ENCODE results near the gene PRPF6.
A peak's percentile ranks its signal among the peaks of the same experiment; 100 is the strongest.

PRPF6 gene

GRCh38 chr20:64067005-64067632 lies 86.2 kb downstream of the PRPF6 start:
- H3K9me3 ChIP-seq (ENCODE audit: control extremely low read depth in 1 of 5, control insufficient read depth in 4 of 5, insufficient read depth in 2 of 5, low read depth in 1 of 5, low read length in 4 of 5): no peaks in the 10 kb centered on the region
- peaks cover 2 to 83% (median 80%) of the 10 kb centered on the region in 4 experiments for H3K4me1 ChIP-seq (ENCODE audit: control extremely low read depth in 1 of 4, control insufficient read depth in 4 of 4, insufficient read depth in 4 of 4, low read length in 3 of 4)
- no peak overlapping the region for H3K4me3 ChIP-seq (ENCODE audit: control insufficient read depth in 1 of 7, extremely low read depth in 1 of 7, insufficient read depth in 4 of 7, low read depth in 2 of 7, low read length in 6 of 7)
- H3K27me3 ChIP-seq (replicated peaks in 2 of 5; ENCODE audit: control insufficient read depth in 4 of 5, insufficient read depth in 5 of 5, low read length in 4 of 5): no peaks in the 10 kb centered on the region
- peaks cover 0 to 11% (median 6%) of the 10 kb centered on the region in 4 experiments for H3K36me3 ChIP-seq (ENCODE audit: control insufficient read depth in 4 of 4, insufficient read depth in 4 of 4, low read length in 3 of 4)
- ChIA-PET POLR2A (interaction anchor here (0.9 kb wide), 1 partner anchor 11 kb away, joined by 3 read pairs; no protein-coding TSS in a partner anchor), CTCF (interaction anchor here (1.2 to 3.5 kb wide), 3 partner anchors 11 to 29 kb away, joined by 4 to 43 read pairs (median 4); partner anchors contain the start of genes OPRL1 and RGS19)
- 100% methylated on average over 3 of the region's 6 CpGs for WGBS (ENCODE audit: insufficient coverage)
- no peak overlapping the region for H3K27ac ChIP-seq (ENCODE audit: insufficient read depth in 1 of 2, low read depth in 1 of 2, low read length in 2 of 2, poor library complexity in 1 of 2, severe bottlenecking in 2 of 2)
- no peak for DNase-seq

GRCh38 chr20:64067733-64068307 lies 86.9 kb downstream of the PRPF6 start:
- no peaks in the 10 kb centered on the region for H3K9me3 ChIP-seq (ENCODE audit: control extremely low read depth in 1 of 5, control insufficient read depth in 4 of 5, insufficient read depth in 2 of 5, low read depth in 1 of 5, low read length in 4 of 5)
- H3K27me3 ChIP-seq (replicated peaks in 2 of 5; ENCODE audit: control insufficient read depth in 4 of 5, insufficient read depth in 5 of 5, low read length in 4 of 5): no peaks in the 10 kb centered on the region
- POLR2A ChIA-PET: interaction anchor here (0.9 kb wide), 1 partner anchor 10 kb away, joined by 3 read pairs; no protein-coding TSS in a partner anchor
- no peak for DNase-seq
- 68% methylated on average over 12 of the region's 12 CpGs for WGBS (ENCODE audit: insufficient coverage)
- H3K27ac ChIP-seq (ENCODE audit: insufficient read depth in 1 of 2, low read depth in 1 of 2, low read length in 2 of 2, poor library complexity in 1 of 2, severe bottlenecking in 2 of 2): no peak overlapping the region
- CTCF ChIA-PET: interaction anchor here (0.9 to 19.6 kb wide), 7 partner anchors 11 to 50 kb away, joined by 3 to 178 read pairs (median 12); partner anchors contain the start of genes OPRL1, RGS19 and SOX18
- H3K4me1 ChIP-seq (ENCODE audit: control extremely low read depth in 1 of 4, control insufficient read depth in 4 of 4, insufficient read depth in 4 of 4, low read length in 3 of 4): peaks cover 2 to 83% (median 80%) of the 10 kb centered on the region in 4 experiments
- no peak overlapping the region for H3K4me3 ChIP-seq (ENCODE audit: control insufficient read depth in 1 of 7, extremely low read depth in 1 of 7, insufficient read depth in 4 of 7, low read depth in 2 of 7, low read length in 6 of 7)
- H3K36me3 ChIP-seq (ENCODE audit: control insufficient read depth in 4 of 4, insufficient read depth in 4 of 4, low read length in 3 of 4): peaks cover 0 to 18% (median 11%) of the 10 kb centered on the region in 4 experiments

DNA sequence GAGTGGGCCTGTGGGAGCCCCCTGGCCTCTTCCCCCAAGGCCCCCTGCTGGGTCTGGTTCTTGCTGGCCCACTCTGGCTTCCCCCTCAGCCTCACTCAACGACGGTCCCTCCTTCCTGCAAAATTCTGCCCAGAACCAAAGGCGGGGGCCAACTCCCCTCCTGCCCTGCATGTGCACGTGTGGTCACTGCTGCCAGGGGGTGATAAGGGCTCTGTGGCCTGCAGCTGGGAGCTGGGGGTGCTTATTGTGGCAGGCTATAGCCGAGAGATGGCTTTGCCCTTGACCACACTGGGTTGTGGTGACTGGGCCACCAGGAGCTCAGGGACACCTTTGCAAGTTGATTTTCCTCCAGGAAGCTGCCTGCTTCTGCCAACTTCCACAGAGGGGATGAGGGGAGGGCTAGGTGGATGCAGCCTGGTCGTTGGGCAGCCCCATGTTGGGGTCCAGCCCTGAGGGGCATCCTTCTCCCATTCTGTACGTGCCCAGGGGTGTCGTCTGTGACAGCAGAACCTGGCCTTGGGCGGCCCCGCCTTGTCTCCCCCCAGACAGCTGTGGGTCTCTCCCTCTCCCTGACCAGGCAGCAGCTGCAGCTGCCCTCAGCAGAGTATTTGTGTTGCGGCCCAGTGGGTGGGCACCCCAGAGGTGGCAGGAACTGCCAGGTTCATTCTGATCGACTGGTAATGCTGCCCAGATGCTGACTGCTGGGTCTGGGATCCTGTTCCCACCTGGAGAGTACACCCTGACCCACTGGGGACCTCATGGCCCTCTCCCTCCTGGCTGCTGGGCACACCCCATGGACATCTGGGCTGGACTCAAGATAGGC lies 87.7 kb downstream of the PRPF6 start:
- POLR2A ChIA-PET: no interaction called here
- CTCF ChIA-PET: interaction anchor here (0.9 to 19.6 kb wide), 7 partner anchors 11 to 50 kb away, joined by 3 to 178 read pairs (median 12); partner anchors contain the start of genes OPRL1, RGS19 and SOX18
- Histone ChIP-seq H3K27me3 (replicated peaks in 2 of 5; ENCODE audit: control insufficient read depth in 4 of 5, insufficient read depth in 5 of 5, low read length in 4 of 5) (no peaks in the 10 kb centered on the region), H3K27ac (ENCODE audit: insufficient read depth in 1 of 2, low read depth in 1 of 2, low read length in 2 of 2, poor library complexity in 1 of 2, severe bottlenecking in 2 of 2) (no peak overlapping the region), H3K4me3 (ENCODE audit: control insufficient read depth in 1 of 7, extremely low read depth in 1 of 7, insufficient read depth in 4 of 7, low read depth in 2 of 7, low read length in 6 of 7) (no peak overlapping the region), H3K9me3 (ENCODE audit: control extremely low read depth in 1 of 5, control insufficient read depth in 4 of 5, insufficient read depth in 2 of 5, low read depth in 1 of 5, low read length in 4 of 5) (no peaks in the 10 kb centered on the region), H3K36me3 (ENCODE audit: control insufficient read depth in 4 of 4, insufficient read depth in 4 of 4, low read length in 3 of 4) (peaks cover 0 to 26% (median 15%) of the 10 kb centered on the region in 4 experiments), H3K4me1 (ENCODE audit: control extremely low read depth in 1 of 4, control insufficient read depth in 4 of 4, insufficient read depth in 4 of 4, low read length in 3 of 4) (peaks cover 2 to 85% (median 83%) of the 10 kb centered on the region in 4 experiments)
- DNase-seq: peak in 2 of 3 donors; percentile 72 to 79
- 36% methylated on average over 10 of the region's 12 CpGs for WGBS (ENCODE audit: insufficient coverage)

- Histone ChIP-seq H3K9me3 (ENCODE audit: control extremely low read depth in 1 of 5, control insufficient read depth in 4 of 5, insufficient read depth in 2 of 5, low read depth in 1 of 5, low read length in 4 of 5) (no peaks in the 10 kb centered on the region), H3K4me3 (ENCODE audit: control insufficient read depth in 1 of 7, extremely low read depth in 1 of 7, insufficient read depth in 4 of 7, low read depth in 2 of 7, low read length in 6 of 7) (no peak overlapping the region), H3K27me3 (replicated peaks in 2 of 5; ENCODE audit: control insufficient read depth in 4 of 5, insufficient read depth in 5 of 5, low read length in 4 of 5) (no peaks in the 10 kb centered on the region), H3K36me3 (ENCODE audit: control insufficient read depth in 4 of 4, insufficient read depth in 4 of 4, low read length in 3 of 4) (peaks cover 0 to 32% (median 19%) of the 10 kb centered on the region in 4 experiments), H3K4me1 (ENCODE audit: control extremely low read depth in 1 of 4, control insufficient read depth in 4 of 4, insufficient read depth in 4 of 4, low read length in 3 of 4) (peaks cover 2 to 82% (median 78%) of the 10 kb centered on the region in 4 experiments), H3K27ac (ENCODE audit: insufficient read depth in 1 of 2, low read depth in 1 of 2, low read length in 2 of 2, poor library complexity in 1 of 2, severe bottlenecking in 2 of 2) (no peak overlapping the region)
- DNase-seq: no peak
- CTCF ChIA-PET: interaction anchor here (1.3 to 19.6 kb wide), 7 partner anchors 9 to 49 kb away, joined by 4 to 178 read pairs (median 12); partner anchors contain the start of genes C20orf204, OPRL1, RGS19 and SOX18
- 88% methylated on average over 18 of the region's 20 CpGs for whole genome bisulfite sequencing (ENCODE audit: insufficient coverage)
- POLR2A ChIA-PET: interaction anchor here (1.2 to 1.3 kb wide), 2 partner anchors 9 to 11 kb away, joined by 3 to 5 read pairs; partner anchors contain the start of genes OPRL1 and RGS19
Observed at GRCh38 chr20:64069209-64069613, 88.3 kb downstream of the PRPF6 start.

DNA sequence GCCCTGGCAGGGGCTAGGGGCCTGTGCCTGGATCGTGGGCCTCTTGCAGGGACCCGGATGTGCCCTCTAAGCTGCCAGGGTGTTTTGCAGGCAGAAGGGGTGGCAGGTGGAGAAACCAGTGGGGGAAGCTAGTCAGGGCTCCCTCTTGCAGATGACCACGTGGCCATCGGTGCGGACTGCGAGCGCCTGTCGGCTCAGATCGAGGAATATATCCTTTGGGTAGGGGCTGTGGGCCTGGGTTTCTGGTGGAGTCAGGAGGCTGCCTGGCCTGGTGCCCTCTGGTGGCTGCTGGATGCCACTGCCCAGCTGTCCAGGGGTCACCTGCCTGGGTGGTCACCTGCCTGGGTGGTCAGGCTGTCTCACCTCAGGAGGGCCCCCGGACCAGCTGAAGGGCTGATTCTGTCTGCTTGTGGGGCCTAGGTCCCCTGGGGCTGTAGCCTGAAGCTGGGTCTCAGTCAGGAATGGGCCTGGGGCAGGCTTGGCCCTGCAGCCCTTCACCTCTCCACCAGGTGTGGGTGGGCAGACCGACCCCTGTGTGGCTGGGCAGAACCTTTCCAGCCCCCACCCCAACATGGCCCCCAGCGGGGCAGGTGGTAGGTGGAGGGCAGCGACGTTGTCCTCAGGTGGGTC lies 88.8 kb downstream of the PRPF6 start:
- H3K9me3 ChIP-seq (ENCODE audit: control extremely low read depth in 1 of 5, control insufficient read depth in 4 of 5, insufficient read depth in 2 of 5, low read depth in 1 of 5, low read length in 4 of 5): no peaks in the 10 kb centered on the region
- CTCF ChIA-PET: interaction anchor here (1.3 to 19.6 kb wide), 8 partner anchors 10 to 48 kb away, joined by 3 to 178 read pairs (median 10); partner anchors contain the start of genes C20orf204, OPRL1, RGS19 and SOX18

More for the DNA sequence above, 88.8 kb downstream of the PRPF6 start:
- Histone ChIP-seq H3K36me3 (ENCODE audit: control insufficient read depth in 4 of 4, insufficient read depth in 4 of 4, low read length in 3 of 4) (peaks cover 0 to 37% (median 21%) of the 10 kb centered on the region in 4 experiments), H3K4me1 (ENCODE audit: control extremely low read depth in 1 of 4, control insufficient read depth in 4 of 4, insufficient read depth in 4 of 4, low read length in 3 of 4) (peaks cover 2 to 83% (median 74%) of the 10 kb centered on the region in 4 experiments), H3K4me3 (ENCODE audit: control insufficient read depth in 1 of 7, extremely low read depth in 1 of 7, insufficient read depth in 4 of 7, low read depth in 2 of 7, low read length in 6 of 7) (no peak overlapping the region), H3K27ac (ENCODE audit: insufficient read depth in 1 of 2, low read depth in 1 of 2, low read length in 2 of 2, poor library complexity in 1 of 2, severe bottlenecking in 2 of 2) (no peak overlapping the region), H3K27me3 (replicated peaks in 2 of 5; ENCODE audit: control insufficient read depth in 4 of 5, insufficient read depth in 5 of 5, low read length in 4 of 5) (no peaks in the 10 kb centered on the region)
- POLR2A ChIA-PET: interaction anchor here (1.2 to 1.3 kb wide), 2 partner anchors 9 to 10 kb away, joined by 3 to 5 read pairs; partner anchors contain the start of genes OPRL1 and RGS19
- 60% methylated on average over 13 of the region's 14 CpGs for WGBS (ENCODE audit: insufficient coverage)
- no peak for DNase-seq

Data from common myeloid progenitor, CD34-positive (primary cell).